NCI-H1436 (cell line): ENCODE results near the gene NKD2.

Experiments used
- DNase-seq: peaks from one replicate; lab custom pipeline; 2025; lab: John Stamatoyannopoulos, UW

NKD2 gene

DNA sequence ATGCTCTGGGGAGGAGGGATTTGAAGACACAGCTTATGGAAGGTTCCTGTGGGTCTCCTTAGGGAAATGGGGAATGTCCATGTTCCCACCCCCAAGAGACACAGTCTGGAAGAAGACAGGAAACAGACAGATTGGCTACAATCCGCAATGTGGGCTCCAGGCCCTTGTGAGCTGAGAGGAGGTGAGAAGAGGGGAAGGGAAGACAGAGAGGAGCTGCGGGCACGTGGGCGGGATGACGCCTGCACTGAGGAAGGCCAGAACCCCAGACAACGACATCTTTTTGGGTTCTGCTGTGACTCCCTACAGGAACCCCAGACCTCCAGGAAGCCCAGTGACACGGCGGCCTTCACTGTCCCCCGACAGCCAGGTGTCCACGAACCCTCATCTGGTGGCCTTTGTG, 29.9 kb upstream of the NKD2 start:
- no peak for DNase-seq

DNA sequence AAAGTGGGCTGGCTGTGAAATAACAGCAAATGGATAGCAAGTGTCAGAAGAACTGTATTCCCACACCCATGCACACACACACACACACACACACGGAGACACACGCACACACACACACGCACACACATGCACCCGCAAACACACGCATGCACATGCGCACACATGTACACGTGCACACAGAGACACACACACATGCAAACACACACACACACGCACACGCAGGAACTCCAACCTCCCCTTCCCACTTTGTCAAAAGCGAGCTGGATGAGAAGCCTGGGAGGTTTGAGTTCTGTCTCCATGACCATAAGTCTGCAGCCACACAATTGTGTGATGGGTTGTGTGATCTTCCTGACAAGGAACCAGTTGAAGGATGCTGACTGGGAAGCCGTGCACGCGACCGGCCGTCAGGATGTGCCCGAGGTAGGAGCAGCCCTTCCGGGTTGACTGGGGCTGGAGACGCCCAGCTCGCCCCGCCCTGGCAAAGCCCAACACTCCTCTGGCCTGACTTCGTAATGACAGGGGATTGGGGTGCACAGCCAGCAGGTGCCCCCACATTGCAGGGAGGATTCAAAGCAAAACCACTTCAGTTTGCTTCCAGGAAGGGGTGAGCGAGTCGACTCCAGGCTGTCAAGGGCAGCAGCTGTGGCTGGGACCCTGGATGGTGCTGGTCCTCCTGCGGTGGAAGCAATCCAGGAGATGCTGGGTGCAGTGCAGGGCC, 29.3 kb upstream of the NKD2 start:
- no peak for DNase-seq

DNA sequence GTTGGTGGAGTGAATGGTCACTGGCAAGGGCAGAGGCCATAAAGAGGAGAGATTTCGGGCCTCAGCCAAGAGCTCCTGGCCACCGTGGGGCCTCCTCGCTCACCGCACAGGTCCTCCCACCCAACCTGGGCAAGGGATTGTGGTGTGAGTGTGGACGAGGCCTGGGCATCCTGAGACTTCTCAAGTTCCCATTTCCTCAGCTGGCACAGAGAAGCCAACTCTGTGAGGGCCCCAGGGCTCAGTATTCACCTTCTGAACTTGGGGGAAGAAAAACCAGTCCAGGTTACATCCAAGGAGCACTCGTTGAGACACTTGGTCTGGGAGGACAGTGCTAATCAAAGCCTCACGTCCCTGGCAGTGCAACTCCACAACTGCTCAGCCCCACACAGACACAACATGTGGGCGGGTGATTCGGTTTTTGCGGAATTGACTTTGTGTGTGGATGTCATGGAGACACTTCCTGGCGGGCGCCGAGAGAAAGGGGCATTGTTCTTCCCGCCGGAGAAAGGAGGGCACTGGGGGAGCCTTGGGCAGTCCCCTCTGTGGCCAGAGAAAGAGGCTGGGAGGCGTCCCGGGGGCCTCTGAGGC, 28.5 kb upstream of the NKD2 start:
- DNase-seq, result no peak

DNA sequence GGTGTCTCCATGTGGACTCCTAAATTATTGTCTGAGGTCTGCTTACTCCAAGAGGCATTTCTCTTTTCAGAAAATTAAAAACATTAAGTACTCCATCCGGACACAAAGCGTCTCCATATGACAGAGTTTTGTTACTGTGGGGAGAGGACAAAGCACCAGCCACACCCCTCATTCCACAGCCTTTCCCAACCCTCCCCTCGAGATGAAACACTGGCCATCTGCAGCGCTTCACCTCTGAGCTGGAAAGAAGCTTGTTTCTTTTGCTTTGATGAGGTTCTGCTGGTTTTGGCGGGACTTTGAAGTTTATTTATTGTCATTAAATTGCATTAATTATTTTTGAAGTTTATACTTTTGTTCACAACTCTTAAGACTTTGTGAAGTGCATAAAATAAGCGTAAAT, 27.6 kb upstream of the NKD2 start:
- DNase-seq, result no peak

DNA sequence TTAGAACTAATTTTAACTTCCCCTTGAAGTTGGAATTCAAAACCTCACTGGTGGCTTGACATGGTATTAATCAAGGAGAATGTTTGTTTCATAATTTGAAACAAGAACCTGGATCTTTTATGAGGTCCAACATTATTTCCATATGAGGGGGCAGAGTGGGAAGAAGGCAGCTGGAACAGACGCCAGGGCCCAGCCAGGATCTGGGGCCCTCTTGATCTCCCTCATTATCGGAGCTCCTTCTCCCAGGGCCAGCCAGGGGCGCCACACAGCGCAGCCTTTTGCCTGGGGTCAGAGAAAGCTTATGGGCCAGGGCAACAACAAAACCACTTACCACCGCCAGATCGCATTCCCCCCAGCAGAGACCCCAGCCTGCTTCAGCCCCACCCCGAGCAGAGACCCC, 27.1 kb upstream of the NKD2 start:
- DNase-seq, result no peak

DNA sequence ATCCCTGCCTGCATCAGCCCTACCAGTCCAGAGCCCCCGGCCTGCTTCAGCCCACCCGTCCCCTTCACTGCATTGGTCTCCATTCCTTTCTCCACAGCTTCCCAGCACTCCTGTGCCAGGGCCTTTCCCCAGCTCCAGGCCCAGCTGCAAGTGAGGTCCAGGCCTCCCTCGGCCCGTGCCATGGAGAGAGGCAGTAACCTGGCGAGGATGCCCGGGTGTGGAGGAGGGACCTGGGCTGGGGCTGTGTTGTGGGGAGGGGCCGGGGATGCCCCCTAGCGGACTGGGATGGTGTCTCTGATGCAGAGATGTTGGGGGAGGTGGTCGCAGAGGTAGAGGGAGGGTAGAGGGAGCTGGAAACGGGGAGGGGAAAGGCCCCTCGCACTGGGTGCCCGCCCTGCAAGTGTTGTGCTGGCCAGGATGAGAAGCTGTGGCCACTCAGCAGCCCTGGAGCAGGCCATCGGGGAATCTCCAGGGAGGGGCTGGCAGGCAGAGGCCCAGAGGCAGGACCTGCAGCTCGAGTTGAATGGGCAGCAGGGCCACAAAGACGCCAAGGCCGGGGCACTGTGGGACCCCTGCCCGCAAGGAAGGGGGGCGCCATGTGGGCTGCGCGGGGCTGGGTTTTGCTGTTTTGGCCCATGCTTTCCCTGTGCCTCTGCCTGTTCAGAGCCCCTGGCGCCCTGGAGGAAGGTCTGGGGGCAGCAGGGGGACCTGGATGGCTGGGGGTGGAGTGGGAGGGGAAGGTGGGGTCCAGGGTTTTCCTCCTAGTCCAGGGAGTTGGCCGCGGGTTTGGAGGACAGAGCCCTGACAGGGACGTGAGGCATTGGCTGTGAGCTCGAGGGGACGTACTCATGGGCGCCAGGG, 26.0 kb upstream of the NKD2 start:
- DNase-seq, result no peak

DNA sequence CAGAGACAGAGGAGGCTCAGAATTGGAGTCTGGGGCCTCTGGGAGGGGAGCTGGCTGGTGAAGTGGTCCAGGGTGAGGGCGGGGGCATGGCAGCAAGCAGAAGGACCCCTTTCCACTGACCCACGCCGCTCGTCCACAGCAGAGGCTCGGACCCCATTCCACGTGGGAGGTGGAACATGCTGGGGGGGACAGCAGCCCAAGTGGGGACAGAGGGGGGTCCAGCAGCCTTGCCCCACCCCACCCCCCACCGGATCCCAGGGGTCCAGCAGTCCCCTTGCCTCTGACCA, 25.4 kb upstream of the NKD2 start:
- DNase-seq, result no peak

DNA sequence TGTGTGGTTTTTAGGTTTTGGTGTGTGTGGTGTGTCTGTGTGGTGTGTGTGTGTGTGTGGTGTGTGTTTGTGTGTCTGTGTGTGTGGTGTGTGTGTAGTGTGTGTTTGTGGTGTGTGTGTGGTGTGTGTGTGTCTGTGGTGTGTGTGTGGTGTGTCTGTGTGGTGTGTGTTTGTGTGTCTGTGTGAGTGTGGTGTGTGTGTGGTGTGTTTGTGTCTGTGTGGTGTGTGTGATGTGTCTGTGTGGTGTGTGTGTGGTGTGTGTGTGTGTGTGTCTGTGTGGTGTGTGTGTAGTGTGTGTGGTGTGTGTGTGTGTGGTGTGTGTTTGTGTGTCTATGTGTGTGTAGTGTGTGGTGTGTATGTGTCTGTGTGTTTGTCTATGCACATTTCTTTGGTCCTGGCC, 25.0 kb upstream of the NKD2 start:
- DNase-seq, result no peak

DNA sequence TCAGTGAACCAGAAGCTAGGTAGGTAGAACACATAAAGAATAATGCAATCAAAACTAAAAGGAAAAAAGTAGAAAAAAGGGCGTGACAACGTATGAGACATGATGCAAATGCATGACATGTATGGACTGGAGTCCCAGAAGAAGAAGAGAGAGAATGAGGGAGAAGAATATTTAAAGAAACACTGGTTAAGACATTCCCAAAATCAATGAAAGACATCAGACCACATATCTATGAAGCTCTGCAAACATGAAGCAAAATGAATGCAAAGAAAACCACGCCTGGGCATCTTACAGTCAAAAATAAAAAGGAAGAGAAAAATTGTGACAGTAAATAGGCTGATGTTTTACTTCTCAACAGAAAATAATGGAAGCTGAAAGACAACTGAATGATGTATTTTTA, 23.8 kb upstream of the NKD2 start:
- DNase-seq, result no peak

DNA sequence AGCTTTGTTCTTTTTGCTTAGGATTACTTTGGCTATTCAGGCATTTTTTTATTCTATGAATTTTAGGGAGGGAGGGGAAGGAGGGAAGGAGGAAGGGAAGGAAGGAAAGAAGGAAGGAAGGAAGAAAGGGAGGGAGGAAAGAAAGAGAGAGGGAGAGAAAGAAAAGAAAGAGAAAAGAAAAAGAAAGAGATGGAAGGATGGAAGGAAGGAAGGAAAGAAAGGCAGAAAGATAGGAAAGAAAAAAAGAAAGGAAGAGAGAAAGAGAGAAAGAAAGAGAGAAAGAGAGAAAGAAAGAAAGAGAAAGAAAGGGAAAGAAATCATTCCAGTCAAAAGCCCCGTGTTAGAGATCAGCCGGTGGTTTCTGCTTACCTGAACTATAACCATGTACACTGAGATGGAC, 20.8 kb upstream of the NKD2 start:
- DNase-seq, result no peak

DNA sequence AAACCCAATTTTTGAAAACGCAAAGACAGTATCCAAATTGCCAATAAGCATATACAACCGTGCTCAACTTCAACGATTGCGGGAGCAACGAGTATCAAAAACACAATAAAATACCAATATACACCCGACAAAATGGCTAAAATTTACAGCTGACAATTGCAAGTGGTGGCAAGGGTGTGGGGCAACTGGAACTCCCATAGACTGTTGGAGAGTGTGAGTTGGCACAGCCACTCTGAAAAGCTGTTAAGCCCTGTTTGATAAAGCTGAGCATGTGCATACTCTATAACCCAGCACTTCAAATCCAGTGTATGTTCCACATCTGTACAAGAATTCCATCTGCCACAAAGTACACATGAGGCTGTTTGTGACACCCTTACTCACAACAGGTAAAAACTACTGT, 20.3 kb upstream of the NKD2 start:
- DNase-seq, result no peak

DNA sequence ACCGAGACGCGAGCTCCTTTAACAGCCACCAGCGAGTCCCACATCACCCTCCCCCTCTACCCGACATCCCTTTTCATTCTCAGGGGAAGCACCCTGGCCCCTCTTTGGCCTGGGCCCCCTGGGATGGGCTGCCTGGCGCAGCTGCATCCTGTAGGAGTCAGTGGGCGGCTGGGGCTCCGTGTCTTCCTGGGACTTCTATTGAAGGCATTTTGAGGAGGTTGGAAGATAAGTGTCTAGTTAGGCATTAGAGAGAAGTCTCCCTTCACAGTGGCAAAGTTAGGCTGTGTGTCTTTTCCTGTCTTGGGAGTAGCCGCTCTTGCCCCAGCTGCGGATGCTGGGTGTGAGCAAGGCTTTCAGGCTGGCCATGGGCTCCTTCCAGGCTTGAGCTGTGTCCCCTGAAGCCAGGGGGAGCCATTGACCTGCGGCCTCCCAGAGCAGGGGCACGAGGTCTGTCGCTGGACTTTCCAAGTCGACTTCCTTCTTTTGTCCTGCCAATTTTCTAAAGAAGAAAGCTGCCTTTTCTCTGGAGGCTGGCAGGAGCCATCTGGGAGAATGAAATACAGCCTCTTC, 18.6 kb upstream of the NKD2 start:
- DNase-seq, result no peak

DNA sequence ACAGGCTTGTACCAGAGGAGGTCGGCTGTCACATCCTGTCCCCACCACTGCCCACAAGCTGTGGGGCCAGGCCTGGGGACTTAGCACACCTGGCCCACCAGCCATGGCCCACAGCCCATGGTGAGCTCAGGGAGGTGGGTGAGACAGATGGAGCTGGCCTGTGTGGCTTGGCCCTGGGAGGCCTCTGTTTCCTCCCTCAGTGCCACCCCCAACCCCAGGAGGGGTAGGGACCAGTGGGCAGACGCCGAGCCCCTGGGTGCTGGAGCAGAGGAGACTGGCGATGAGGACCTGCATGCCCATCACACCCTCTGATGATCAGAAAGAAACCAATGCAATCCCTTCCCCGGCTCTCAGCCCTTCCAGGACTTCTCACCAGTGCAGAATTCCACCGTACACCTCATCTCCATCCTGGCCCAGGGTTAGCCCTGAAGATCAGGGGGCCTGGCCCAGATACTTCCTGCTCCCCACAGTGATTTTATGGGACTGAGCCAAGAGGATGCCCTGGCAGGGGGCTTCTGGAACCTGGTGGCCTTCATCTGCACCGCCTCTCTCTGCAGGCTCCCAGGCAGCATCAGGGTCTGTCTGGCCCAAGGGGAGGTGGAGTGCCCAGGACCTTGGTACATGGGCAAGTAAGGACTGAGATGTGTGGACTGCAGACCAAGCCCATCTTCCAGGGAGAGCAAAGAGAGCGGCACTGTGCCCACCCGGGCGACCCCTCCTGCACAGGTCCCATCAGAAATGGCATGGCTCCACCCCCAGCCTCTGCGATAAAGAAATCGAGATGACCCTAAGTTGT, 16.9 kb upstream of the NKD2 start:
- DNase-seq, result no peak

DNA sequence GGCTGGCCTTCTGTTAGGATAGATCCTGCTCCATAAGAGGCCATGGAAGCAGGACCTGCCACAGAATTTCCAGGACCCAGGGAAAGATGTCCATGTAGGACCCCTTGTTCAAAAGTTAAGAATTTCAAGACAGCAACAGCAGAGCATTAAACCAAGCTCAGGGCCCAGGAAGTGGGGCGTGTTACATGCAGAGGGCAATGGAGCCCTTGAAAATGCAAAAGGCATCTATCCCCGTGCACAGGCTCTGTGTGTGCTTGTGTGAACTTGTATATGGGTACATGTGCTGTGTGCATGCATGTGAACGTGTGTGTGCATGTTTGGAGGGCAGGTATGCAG, 14.4 kb upstream of the NKD2 start:
- DNase-seq, result no peak

DNA sequence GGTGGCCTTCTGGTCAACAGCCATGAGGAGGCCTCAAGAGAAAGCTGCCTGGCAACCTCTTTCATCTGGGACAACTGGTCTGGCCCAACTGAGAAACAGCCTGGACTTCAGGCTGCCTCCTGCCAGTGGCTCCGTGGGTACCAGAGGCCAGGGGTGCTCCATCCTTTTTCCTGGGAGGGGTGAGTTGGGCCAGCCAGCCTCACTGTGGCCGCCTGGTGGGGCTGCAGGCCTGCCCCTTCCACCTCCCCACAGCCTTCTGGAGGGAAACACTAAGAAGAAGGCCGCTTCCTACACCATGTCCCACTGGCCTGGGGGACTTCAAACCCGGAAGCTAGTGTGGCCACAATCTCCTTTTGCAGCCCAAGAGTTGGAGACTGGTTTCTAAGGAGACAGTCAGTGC, 13.8 kb upstream of the NKD2 start:
- DNase-seq, result no peak

DNA sequence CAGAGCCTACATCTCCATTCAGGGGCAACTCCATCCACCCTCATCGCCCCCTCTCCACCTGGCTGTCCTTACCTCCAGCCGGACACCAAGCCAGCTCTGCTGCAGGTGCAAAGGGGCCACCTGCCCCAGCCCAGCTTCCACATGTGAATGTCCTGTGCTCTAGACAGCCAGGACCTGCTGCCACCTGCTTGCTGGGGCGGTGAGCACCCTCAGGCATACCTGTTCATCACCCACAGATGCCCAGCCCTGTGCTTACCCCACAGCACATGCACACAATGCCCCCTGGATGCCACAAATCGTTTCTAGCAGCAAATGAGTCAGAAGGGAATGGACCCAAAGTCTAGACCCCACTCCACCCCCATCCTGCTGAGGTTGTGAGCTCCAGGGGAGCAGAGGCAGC, 13.3 kb upstream of the NKD2 start:
- DNase-seq, result no peak

DNA sequence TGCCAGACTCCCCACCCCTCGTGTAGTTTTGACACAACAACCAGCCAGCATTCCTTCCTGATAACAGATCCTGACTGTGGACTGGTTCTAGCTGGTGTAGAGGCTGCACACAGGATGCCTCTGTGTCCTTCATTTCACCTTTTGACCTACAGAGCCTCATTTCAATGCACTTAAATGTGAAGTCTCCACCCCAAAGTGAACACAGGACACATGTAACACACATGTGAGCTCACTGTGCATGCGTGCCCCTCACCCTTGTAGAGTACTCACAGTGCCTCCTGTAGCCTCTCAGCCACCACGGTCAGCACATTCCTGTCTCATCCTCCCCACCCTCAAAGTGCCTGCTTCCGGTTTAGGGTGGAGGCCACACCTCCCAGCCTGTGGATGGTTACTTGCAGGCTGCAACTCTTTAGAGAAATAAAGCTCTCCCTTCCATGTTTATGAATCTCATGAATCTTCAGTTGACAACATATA, 11.6 kb upstream of the NKD2 start:
- no peak for DNase-seq

DNA sequence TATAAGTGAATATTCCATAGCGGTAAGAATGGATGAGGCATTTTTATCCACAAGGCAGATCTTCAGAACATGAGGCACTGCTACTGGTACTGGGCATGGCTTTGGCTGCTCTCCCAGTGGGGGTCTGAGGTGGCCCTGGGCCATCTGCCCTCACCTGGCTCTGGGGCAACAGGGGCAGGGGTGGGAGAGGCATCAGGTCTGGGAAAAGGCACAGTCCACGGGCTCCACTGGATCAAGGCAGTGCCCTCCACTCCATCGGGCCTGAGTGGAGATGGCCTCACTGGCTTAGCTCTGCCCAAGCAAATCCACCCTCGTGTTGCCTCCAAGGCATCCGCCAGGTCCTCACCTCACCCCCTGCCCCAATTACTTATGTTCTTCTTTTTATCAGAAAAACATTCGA, 10.9 kb upstream of the NKD2 start:
- DNase-seq, result no peak

DNA sequence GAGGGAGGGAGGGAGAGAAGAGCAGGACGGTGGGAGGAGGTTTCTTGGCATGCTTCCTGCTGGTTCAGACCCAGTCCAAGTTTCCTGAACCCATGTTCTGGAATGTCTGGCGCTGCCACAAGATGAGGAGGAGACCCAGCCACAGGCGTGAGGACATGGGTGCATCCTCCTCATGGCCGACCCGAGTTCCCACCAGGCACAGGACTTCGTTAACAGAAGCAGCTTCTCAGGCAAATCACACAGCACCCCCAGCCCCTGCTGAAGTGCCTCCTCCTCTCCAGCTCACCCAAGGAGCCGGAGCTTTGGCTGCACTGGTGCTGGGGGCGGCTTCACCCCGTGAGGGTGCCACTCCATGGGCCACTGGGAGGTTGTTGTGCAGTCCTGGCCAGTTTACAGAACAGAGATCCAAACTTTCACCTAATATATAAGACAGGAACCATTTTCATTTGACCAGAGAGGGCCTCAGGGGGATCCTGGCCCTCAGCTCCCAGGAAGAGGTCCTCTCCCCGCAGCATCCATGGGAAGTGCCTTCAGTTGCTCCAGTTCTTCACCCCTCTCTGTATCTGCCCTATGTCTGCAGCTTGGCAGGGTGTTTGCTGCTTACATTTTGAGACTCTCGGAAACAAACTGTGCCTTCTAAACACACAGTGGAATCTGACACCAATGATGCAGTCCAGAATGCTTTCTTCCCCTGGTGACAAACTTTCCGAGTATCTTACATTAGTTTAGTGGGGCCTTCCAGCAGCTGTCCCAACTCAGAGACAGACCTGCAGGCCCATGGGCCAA, 10.2 kb upstream of the NKD2 start:
- DNase-seq, result no peak

DNA sequence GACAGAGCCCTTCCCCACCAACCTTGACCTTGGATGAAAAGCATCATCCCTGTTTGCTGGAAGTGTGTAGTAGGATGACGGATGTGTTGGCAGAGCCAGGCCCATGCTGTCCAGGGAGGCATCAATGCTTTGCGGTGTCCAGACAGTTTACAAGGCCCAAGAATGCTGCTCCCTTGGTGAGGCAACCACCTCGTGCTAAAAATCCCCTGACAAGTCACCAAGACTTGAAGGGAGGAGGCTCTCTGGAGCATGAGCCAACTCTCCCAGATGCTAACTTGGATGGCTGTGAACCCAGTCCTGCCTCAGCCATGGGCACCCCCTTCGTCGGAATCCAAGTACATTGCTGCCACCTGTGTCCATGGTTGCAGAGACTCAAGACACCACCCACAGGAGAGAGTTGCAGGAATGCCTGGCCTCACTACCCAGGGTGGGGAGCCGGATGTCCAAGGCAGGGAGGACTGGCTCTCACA, 9.5 kb upstream of the NKD2 start:
- no peak for DNase-seq

DNA sequence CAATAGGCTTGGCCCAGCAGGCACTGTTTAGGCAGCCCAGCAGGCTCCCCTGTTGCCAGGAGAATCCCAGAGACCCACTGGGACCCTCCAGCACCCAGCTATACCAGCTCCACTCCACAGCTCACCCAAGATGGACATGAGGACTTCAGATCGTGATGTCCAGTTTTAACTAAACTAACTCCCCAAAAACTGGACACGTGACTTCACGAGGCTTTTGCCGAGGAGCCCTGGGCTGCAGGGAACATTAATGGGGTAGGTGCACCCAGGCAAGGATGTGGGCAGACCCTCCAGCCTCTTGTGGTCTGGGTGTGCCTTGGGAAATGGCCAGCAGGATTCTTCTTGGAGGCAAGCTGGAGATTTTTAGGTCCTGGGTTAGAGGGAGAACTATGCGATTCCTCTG, 8.9 kb upstream of the NKD2 start:
- no peak for DNase-seq

DNA sequence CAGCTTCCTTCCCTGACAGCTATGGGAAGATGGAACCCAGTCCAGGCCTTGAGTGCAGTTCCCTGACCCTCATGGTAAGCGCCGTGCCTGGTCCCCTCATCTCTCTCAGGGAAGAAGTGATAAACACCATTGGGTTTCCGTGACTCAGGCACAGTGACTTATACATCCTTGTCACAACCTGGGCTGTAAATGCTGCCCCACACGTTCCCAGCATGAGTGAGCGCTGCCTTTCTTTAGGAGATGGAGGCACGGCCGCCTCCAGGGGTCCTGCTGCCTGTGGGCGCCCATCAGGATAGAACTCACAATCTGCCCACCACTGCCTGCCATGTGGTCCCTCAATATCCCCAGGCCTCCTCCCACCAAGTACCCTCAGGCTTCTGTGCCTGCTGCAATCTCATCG, 8.3 kb upstream of the NKD2 start:
- DNase-seq, result no peak
